HG02884 (cell line): ENCODE results near the gene ZNF638.
"Not testable (repeated sequence)": the region's sequence is repeated elsewhere in the genome, so short reads cannot be mapped to it uniquely, and the experiment has no call there.

Experiments
- ATAC-seq: cut with Tn5 transposase; IDR thresholded peaks from one replicate; pipeline ENCODE4 v1.9.1; 2021; ENCODE audit warnings: mild to moderate bottlenecking, moderate library complexity; ENCODE audit not compliant: unreplicated experiment

The ZNF638 gene

GRCh38 chr2:71395471-71395870, 63.9 kb downstream of the ZNF638 start:
- no peak for ATAC-seq

- ATAC-seq, result no peak
Observed at GRCh38 chr2:71402427-71402826, 70.8 kb downstream of the ZNF638 start.

GRCh38 chr2:71409611-71410010, 78.0 kb downstream of the ZNF638 start:
- ATAC-seq, result no peak

GRCh38 chr2:71410696-71411095, 79.1 kb downstream of the ZNF638 start:
- no peak for ATAC-seq

- not testable (repeated sequence) for ATAC-seq
Observed at GRCh38 chr2:71416866-71417265, 85.3 kb downstream of the ZNF638 start.

- no peak for ATAC-seq
Observed at GRCh38 chr2:71417300-71418202, 86.0 kb downstream of the ZNF638 start.

- no peak for ATAC-seq
Observed at GRCh38 chr2:71419145-71419544, 87.6 kb downstream of the ZNF638 start.

GRCh38 chr2:71419976-71420375, 88.4 kb downstream of the ZNF638 start:
- no peak for ATAC-seq

- no peak for ATAC-seq
Observed at GRCh38 chr2:71422786-71423185, 91.2 kb downstream of the ZNF638 start.

- ATAC-seq, result no peak
Observed at GRCh38 chr2:71423817-71424420, 92.3 kb downstream of the ZNF638 start.

GRCh38 chr2:71426721-71427120, 95.1 kb downstream of the ZNF638 start:
- ATAC-seq, result no peak

GRCh38 chr2:71428472-71429383, 97.1 kb downstream of the ZNF638 start:
- ATAC-seq, result no peak

- not testable (repeated sequence) for ATAC-seq
Observed at GRCh38 chr2:71445142-71445541, 113.6 kb downstream of the ZNF638 start.

GRCh38 chr2:71446505-71446904, 114.9 kb downstream of the ZNF638 start:
- ATAC-seq, result no peak

GRCh38 chr2:71449343-71449742, 117.8 kb downstream of the ZNF638 start:
- ATAC-seq, result no peak

- no peak for ATAC-seq
Observed at GRCh38 chr2:71451705-71452104, 120.1 kb downstream of the ZNF638 start.

- ATAC-seq, result no peak
Observed at GRCh38 chr2:71452565-71452964, 121.0 kb downstream of the ZNF638 start.

- ATAC-seq, result no peak
Observed at GRCh38 chr2:71453404-71454220, 122.0 kb downstream of the ZNF638 start, which contains the start of gene DYSF. DYSF (plus strand) TSS chr2:71453561.

- no peak for ATAC-seq
Observed at GRCh38 chr2:71454221-71455010, 122.8 kb downstream of the ZNF638 start.
